HG02763 (cell line): ENCODE data around the gene CHMP3.

Experiments
- ATAC-seq: cut with Tn5 transposase; IDR thresholded peaks from one replicate; pipeline ENCODE4 v1.9.1; 2021; ENCODE audit warnings: mild to moderate bottlenecking, moderate library complexity; ENCODE audit not compliant: unreplicated experiment

The CHMP3 gene

DNA sequence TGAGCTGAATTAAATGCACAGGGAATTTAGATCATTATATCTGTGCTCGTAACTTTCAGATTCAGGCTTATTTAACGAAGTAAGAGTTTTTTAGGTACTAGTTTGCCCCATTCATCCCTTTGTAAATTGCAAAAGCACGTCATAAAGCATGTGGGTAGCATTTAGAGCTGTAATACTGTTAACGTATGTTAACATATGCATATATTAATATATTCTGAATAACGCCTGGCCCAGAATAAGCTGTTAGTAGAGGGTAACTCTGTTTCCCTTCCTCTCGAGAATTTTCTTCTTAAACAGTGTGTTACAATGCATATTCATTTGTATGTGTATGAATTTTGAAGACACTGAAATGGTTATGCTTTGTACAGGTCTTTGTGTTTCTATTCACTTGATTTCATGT is 91.6 kb downstream of the CHMP3 start:
- no peak for ATAC-seq

DNA sequence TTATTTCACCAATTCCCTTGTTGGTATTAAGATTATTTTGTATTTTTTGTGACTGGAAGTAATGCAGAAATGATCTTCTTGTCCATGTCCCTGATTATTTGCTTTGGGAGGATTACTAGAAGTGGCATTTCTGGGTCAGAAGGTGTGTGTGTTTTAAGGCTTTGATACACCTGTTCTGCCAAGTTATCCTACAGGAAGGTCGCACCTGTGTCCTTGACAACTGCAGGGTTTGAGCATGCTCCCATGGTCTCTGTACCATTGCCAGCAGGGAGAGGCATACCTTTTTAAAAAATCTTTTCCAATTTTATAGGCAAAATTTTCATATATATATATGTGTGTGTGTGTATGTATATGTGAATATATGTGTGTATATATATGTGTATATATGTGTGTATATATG is 92.4 kb downstream of the CHMP3 start:
- ATAC-seq: no peak

DNA sequence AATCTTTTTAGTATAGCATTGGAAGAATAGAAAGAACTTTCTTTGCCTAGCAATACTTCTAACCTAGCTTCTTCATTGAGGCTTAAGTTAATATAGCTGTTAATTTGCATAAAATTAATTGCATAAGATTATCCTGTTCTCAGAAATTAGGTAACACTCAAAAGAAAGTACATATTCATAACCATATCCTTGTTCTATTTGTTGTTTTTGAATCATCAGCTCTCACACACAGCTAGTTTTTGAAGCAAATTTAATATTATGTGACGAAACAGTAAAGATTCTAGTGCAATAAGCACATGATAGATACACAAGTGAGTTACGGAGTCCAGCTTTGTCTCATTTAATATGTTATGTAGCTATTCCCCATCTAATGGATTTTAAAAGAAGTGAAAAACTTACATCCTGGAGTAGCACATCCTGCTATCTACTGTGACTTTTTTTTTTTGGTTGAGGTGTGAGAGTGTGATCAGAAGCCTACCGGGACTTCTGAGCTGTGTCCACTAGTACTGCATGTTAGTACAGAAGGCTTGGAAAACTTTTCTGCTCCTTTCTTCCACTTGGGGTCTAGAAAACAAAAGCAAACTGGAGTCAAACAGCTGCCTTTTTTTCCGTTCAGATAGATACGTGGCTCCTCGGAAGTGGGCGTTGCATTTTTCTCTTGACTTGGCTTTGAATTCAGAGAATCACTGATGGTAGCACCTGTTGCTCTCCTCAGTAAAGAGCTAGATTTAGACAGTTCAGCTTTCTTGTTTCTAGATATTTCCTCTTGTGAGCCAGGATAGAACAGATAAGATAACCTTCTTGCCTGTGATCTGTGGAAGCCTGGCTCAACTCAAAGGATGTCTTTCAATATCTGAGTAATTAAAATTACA is 94.8 kb downstream of the CHMP3 start:
- ATAC-seq: no peak

DNA sequence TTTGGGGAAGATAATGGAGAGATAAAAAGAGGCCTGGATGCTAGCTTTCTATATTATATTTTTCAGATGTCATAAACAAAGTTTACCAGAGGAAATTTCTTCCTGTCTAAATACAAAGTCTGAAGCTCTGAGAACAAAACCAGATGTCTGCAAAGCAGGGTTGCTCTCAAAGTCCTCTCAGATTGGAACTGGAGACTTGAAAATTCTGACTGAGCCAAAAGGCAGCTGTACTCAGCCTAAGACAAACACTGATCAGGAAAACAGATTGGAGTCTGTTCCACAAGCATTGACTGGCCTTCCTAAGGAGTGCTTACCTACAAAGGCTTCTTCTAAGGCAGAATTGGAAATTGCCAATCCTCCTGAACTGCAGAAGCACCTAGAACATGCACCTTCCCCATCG is 96.9 kb downstream of the CHMP3 start:
- no peak for ATAC-seq

DNA sequence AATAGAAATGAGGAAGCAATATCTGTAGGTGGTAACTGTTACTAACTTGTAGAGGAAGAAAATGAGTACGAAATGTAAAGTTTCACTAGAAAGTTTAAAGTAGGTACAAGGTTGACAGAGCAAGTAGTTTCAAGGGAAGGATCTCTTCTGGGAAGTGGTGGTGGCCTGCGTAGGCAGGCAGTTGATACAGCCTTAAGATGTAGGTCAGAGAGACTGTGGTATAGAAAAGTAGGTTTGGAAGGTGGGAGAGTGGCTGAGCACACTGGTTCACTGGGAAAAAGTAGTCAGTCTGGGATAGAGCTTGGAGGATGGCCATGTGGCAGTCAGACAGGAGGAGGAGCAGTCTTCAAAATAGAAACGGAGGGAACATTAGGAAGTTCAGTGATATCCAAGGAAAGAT is 98.6 kb downstream of the CHMP3 start:
- no peak for ATAC-seq

DNA sequence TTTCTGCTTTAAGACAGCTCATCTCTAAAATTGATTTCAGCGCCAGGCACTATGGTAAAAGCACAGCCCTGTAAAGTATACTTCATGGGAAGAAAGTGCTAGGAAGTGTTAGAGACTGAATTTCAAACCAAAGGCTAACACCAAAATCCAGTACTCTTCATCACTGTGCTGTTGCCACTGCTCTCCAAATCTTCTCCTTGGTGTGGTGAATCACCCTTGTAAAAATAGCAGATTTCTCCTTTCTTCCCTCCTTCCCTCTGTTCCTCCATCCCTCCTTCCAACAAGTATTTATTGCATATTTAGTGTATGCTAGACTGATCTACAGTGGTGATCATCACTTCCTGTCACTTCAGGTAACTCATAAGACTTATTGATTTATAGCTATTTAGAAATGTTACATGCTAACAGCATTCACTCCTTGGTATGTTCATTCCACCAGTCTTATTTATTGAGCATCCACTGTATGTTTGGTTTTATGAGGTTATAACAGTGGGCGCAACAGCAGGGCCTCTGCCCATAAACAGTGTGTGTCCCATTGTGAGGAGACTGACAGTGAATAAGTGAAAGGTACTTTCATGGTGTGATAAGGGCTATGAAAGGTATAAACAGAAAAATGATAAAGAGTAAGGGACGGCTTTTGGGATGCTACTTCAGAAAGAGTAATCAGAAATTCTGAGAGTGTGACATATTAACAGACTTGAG is 102.0 kb downstream of the CHMP3 start:
- ATAC-seq: no peak

DNA sequence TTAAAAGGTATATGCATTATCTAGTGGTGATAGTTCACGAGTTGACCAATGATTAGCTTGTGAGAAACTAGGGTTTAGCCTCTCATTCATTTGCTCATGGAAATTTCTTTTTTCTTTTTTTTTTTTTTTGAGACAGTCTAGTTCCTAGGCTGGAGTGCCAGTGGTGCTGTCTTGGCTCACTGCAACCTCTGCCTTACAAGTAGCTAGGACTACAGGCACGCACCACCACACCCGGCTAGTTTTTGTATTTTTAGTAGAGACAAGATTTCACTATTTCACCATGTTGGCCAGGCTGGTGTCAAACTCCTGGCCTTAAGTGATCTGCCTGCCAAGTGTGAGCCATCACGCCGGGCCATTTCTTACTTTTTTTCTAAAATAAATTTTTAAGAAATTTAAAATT is 108.1 kb downstream of the CHMP3 start:
- ATAC-seq: no peak

DNA sequence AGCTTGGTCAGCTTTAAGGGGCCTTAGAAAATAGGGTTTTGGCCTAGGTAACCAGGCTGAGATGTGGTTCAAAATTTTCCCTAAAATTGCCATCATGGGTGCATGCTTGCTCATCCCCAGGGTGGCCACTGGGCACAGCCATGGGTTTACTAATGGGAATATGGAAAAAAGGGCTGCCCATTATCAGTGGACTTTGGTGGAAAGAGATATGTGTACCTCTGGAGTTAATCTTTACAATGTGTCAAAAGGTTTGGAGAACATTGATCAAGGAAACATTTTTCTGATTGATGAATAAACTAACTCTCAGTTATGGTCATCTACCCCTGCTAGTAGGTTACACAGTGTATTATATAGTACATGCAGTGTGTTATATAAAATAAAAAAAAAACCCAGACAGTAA is 109.0 kb downstream of the CHMP3 start:
- ATAC-seq: no peak

DNA sequence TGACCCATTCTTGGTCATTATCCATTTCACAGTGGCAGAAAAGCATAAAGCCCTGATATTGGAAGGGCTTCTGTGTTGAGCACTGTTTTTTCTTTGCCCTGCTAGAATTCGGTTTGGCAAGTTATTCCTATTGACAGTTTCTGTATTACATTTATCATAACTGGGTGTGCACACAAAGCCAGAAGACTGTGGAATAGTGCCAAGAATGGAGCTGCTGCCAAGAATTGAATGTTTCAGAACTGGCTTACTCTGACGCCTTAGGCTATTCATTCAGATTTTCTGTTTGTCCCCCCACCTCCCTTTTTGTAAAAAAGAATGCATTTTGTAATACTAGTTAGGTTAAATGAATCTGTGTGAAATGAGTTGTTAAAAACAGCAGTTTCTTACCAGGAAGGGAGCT is 109.4 kb downstream of the CHMP3 start:
- no peak for ATAC-seq
